Endodermal cell (in vitro differentiated cells): ENCODE measurements around the gene TSKU. TPM values are rescaled to one million over a fixed set of nuclear protein-coding genes. Genes with fewer than 3 reads are reported as not detected.

ENCODE experiments used
- DNase-seq: peaks from one replicate; pipeline ENCODE4 v3.0.0-alpha.2; 2017
- H3K27ac ChIP-seq: 2 replicates; pipeline ENCODE4 v1.5.1; 2013; ENCODE audit warnings: mild to moderate bottlenecking, low read depth, low read length, moderate library complexity
- H3K27me3 ChIP-seq: 2 replicates; pipeline ENCODE4 v1.6.1; 2013; ENCODE audit warnings: mild to moderate bottlenecking, low read length, moderate library complexity; ENCODE audit not compliant: insufficient read depth, control insufficient read depth, poor library complexity, severe bottlenecking
- H3K36me3 ChIP-seq: 2 replicates; pipeline ENCODE4 v1.7.0; 2013; ENCODE audit warnings: mild to moderate bottlenecking, low read length, moderate library complexity; ENCODE audit not compliant: control insufficient read depth, insufficient read depth
- H3K4me1 ChIP-seq: one replicate; pipeline ENCODE4 v1.7.0; 2013; ENCODE audit warnings: low read length; ENCODE audit not compliant: control insufficient read depth, insufficient read depth
- H3K4me3 ChIP-seq: 2 replicates; pipeline ENCODE4 v1.5.1; 2013; ENCODE audit warnings: mild to moderate bottlenecking, low read length, moderate library complexity
- H3K9ac ChIP-seq: 2 replicates; pipeline ENCODE4 v1.6.1; 2013; ENCODE audit warnings: mild to moderate bottlenecking, low read length, moderate library complexity; ENCODE audit not compliant: poor library complexity, severe bottlenecking; ENCODE audit errors: extremely low read depth
- H3K9me3 ChIP-seq: 2 replicates; pipeline ENCODE4 v1.6.1; 2013; ENCODE audit warnings: mild to moderate bottlenecking, low read length, moderate library complexity; ENCODE audit not compliant: control insufficient read depth
- H3K27ac Mint-ChIP-seq: 2 replicates; pipeline ENCODE4 v1.8.0; 2020; ENCODE audit warnings: mixed read lengths
- H3K27me3 Mint-ChIP-seq: 2 replicates; pipeline ENCODE4 v1.8.0; 2021; ENCODE audit warnings: mild to moderate bottlenecking, mixed read lengths; ENCODE audit not compliant: insufficient read depth
- H3K36me3 Mint-ChIP-seq: 2 replicates; pipeline ENCODE4 v1.8.0; 2020; ENCODE audit warnings: low read depth, mixed read lengths
- H3K4me1 Mint-ChIP-seq: 2 replicates; pipeline ENCODE4 v1.8.0; 2020; ENCODE audit warnings: mixed read lengths
- H3K4me3 Mint-ChIP-seq: 2 replicates; pipeline ENCODE4 v1.8.0; 2020; ENCODE audit warnings: mild to moderate bottlenecking, moderate library complexity, mixed read lengths
- H3K9me3 Mint-ChIP-seq: 2 replicates; pipeline ENCODE4 v1.8.0; 2020; ENCODE audit warnings: mild to moderate bottlenecking, mixed read lengths
- CTCF ChIP-seq: fragments of 200-600 bp; sonication (generic); conservative IDR thresholded peaks from 2 replicates; pipeline ENCODE4 v1.5.0; 2021; ENCODE audit warnings: antibody characterized with exemption, mild to moderate bottlenecking
- WGBS, 2 experiments: methylation state at CpG; one replicate each; pipeline versions ENCODE4 v1.1.5 to v1.1.7; 2013; ENCODE audit warnings: missing lambda C conversion rate in 2 of 2, mixed read lengths in 1 of 2; ENCODE audit not compliant: insufficient coverage in 1 of 2, insufficient read length in 1 of 2; 5-methylcytosine and 5-hydroxymethylcytosine counted together
- total RNA-seq, 2 donors: library from RNA; stranded (reverse); fragmentation: NEBNext Ultra II Directional in 1 of 2; extraction: Animal tissue kit (Norgen Biotek cat#: 25700) in 1 of 2; gene quantifications; 2 replicates in 1 of 2; 3 replicates in 1 of 2; pipeline ENCODE4 v1.2.1, GENCODE V29; 2021

TSKU gene
- total RNA-seq, 2 donors from 2014 or later, result 105 to 130 TPM

GRCh38 chr11:76747915-76748860, 35.0 kb upstream of the TSKU start:
- H3K4me3 Mint-ChIP-seq, result no peak overlapping the region
- H3K27me3 Mint-ChIP-seq, result no peaks in the 10 kb centered on the region
- no peak overlapping the region for H3K9ac ChIP-seq
- H3K27me3 ChIP-seq, result no peaks in the 10 kb centered on the region
- peaks cover 26% of the 10 kb centered on the region for H3K4me1 ChIP-seq
- DNase-seq, result no peak
- no peaks in the 10 kb centered on the region for H3K36me3 Mint-ChIP-seq
- no peaks in the 10 kb centered on the region for H3K36me3 ChIP-seq
- H3K27ac ChIP-seq, result no peak overlapping the region
- TF ChIP-seq CTCF, result no peak
- H3K4me1 Mint-ChIP-seq, result peaks cover 46% of the 10 kb centered on the region
- no peak overlapping the region for H3K27ac Mint-ChIP-seq
- WGBS, 2 experiments, result 87% methylated on average over 11 to 12 of the region's 13 CpGs
- H3K9me3 Mint-ChIP-seq, result no peaks in the 10 kb centered on the region
- H3K4me3 ChIP-seq, result no peak overlapping the region
- no peaks in the 10 kb centered on the region for H3K9me3 ChIP-seq

- TF ChIP-seq CTCF, result no peak
- peaks cover 21% of the 10 kb centered on the region for H3K4me1 ChIP-seq
- no peak overlapping the region for H3K9ac ChIP-seq
- Mint-ChIP-seq H3K36me3 (no peaks in the 10 kb centered on the region), H3K4me1 (peaks cover 43% of the 10 kb centered on the region), H3K27me3 (peaks cover 2% of the 10 kb centered on the region), H3K27ac (no peak overlapping the region), H3K9me3 (no peaks in the 10 kb centered on the region), H3K4me3 (no peak overlapping the region)
- H3K9me3 ChIP-seq, result no peaks in the 10 kb centered on the region
- no peak for DNase-seq
- no peak overlapping the region for H3K27ac ChIP-seq
- H3K27me3 ChIP-seq, result no peaks in the 10 kb centered on the region
- H3K36me3 ChIP-seq, result no peaks in the 10 kb centered on the region
- WGBS, 2 experiments, result 89% methylated on average over 5 of the region's 5 CpGs
- H3K4me3 ChIP-seq, result no peak overlapping the region
These were observed 34.2 kb upstream of the TSKU start for GRCh38 chr11:76748948-76749347.

- Histone ChIP-seq H3K27me3 (no peaks in the 10 kb centered on the region), H3K9ac (no peak overlapping the region), H3K4me3 (no peak overlapping the region), H3K36me3 (no peaks in the 10 kb centered on the region), H3K4me1 (peaks cover 14% of the 10 kb centered on the region), H3K9me3 (no peaks in the 10 kb centered on the region), H3K27ac (no peak overlapping the region)
- H3K4me1 Mint-ChIP-seq, result peaks cover 37% of the 10 kb centered on the region
- H3K9me3 Mint-ChIP-seq, result no peaks in the 10 kb centered on the region
- no peak for DNase-seq
- no peaks in the 10 kb centered on the region for H3K36me3 Mint-ChIP-seq
- no peak overlapping the region for H3K4me3 Mint-ChIP-seq
- H3K27ac Mint-ChIP-seq, result no peak overlapping the region
- no peak for TF ChIP-seq CTCF
- H3K27me3 Mint-ChIP-seq, result peaks cover 2% of the 10 kb centered on the region
- 94 to 100% methylated on average over 1 to 2 of the region's 2 CpGs for WGBS, 2 experiments
These were observed 33.1 kb upstream of the TSKU start for GRCh38 chr11:76750067-76750466.
